ENCODE data around the gene KCNG2.

The KCNG2 gene

GRCh38 chr18:79887181-79888000 is 89.7 kb downstream of the KCNG2 start:
- DNase-seq (ENCODE audit: low spot score) = no peak

- no peak for DNase-seq (ENCODE audit: low spot score)
These were observed 90.3 kb downstream of the KCNG2 start for GRCh38 chr18:79888016-79888415.

GRCh38 chr18:79889569-79889968 is 91.8 kb downstream of the KCNG2 start:
- no peak for DNase-seq (ENCODE audit: low spot score)

- no peak for DNase-seq (ENCODE audit: low spot score)
These were observed 92.9 kb downstream of the KCNG2 start for GRCh38 chr18:79890674-79891073.

GRCh38 chr18:79896738-79897137 is 99.0 kb downstream of the KCNG2 start:
- no peak for DNase-seq (ENCODE audit: low spot score)

GRCh38 chr18:79897940-79898625 is 100.3 kb downstream of the KCNG2 start:
- no peak for DNase-seq (ENCODE audit: low spot score)

- DNase-seq (ENCODE audit: low spot score) = no peak
These were observed 101.3 kb downstream of the KCNG2 start for GRCh38 chr18:79898952-79899608.

GRCh38 chr18:79899609-79900445 is 102.1 kb downstream of the KCNG2 start:
- no peak for DNase-seq (ENCODE audit: low spot score)

GRCh38 chr18:79900610-79901570 is 103.2 kb downstream of the KCNG2 start:
- no peak for DNase-seq (ENCODE audit: low spot score)

GRCh38 chr18:79901665-79902064 is 103.9 kb downstream of the KCNG2 start:
- DNase-seq (ENCODE audit: low spot score) = no peak

GRCh38 chr18:79902075-79902474 is 104.3 kb downstream of the KCNG2 start:
- DNase-seq (ENCODE audit: low spot score) = no peak

GRCh38 chr18:79902640-79903039 is 104.9 kb downstream of the KCNG2 start:
- no peak for DNase-seq (ENCODE audit: low spot score)

- DNase-seq (ENCODE audit: low spot score) = no peak
These were observed 105.4 kb downstream of the KCNG2 start for GRCh38 chr18:79903071-79903635.

GRCh38 chr18:79903787-79904356 is 106.1 kb downstream of the KCNG2 start:
- no peak for DNase-seq (ENCODE audit: low spot score)

- DNase-seq (ENCODE audit: low spot score) = no peak
These were observed 106.8 kb downstream of the KCNG2 start for GRCh38 chr18:79904357-79905147.

- DNase-seq (ENCODE audit: low spot score) = no peak
These were observed 107.7 kb downstream of the KCNG2 start for GRCh38 chr18:79905389-79905911.

GRCh38 chr18:79905993-79906392 is 108.3 kb downstream of the KCNG2 start:
- DNase-seq (ENCODE audit: low spot score) = no peak

GRCh38 chr18:79906706-79907105 is 109.0 kb downstream of the KCNG2 start:
- DNase-seq (ENCODE audit: low spot score) = no peak
